ENCODE measurements around the gene TMED4. TPM values are rescaled to one million over a fixed set of nuclear protein-coding genes. Genes with fewer than 3 reads are reported as not detected.

Gene TMED4
- total and polyA plus RNA-seq, 2 of the 13 experiments (the other 11 are each of a cell fraction or from before 2014, with no cell fraction given), result 81.4 to 109 TPM

- in situ Hi-C loops (cut with HindIII; ENCODE audit: extremely low pct_ligation_motif_present, low pct_unique_long_range_greater_than_20kb) (no loop called here), intact Hi-C loops (cut with micrococcal nuclease; ENCODE audit: unreplicated experiment) (no loop called here)
- Histone ChIP-seq H3K27me3 (ENCODE audit: control insufficient read depth in 1 of 2, insufficient read depth in 2 of 2, low read length in 2 of 2) (no peaks in the 10 kb centered on the region), H3K9me3 (ENCODE audit: low read length) (no peaks in the 10 kb centered on the region), H2AFZ (ENCODE audit: low read length) (no peak overlapping the region), H3K36me3 (replicated peaks in 1 of 2; ENCODE audit: control insufficient read depth in 1 of 2, insufficient read depth in 2 of 2, low read length in 2 of 2) (0 out of 5 replicates have a peak, but pooled peaks cover 0 to 5% of the 10 kb centered on the region in 2 experiments), H3K79me2 (ENCODE audit: insufficient read depth, low read length) (peaks cover 83% of the 10 kb centered on the region), H3K9ac (ENCODE audit: insufficient read depth, low read depth, low read length) (no peak overlapping the region), H3K4me3 (replicated peaks in 1 of 3; ENCODE audit: insufficient read depth in 1 of 3, low read depth in 2 of 3, low read length in 3 of 3) (no peak overlapping the region), H3K4me2 (ENCODE audit: low read depth, low read length) (no peak overlapping the region), H4K20me1 (ENCODE audit: insufficient read depth, low read length) (peaks cover 6% of the 10 kb centered on the region; the same call in 1 of the 2 replicates), H3K27ac (ENCODE audit: extremely low read length, insufficient read depth, low read length) (no peak overlapping the region), H3K4me1 (ENCODE audit: insufficient read depth, low read length) (peaks cover 38% of the 10 kb centered on the region)
- BruUV-seq (replicated peaks), result no TSS peak
- no peak for TF ChIP-seq ZNF101 (CRISPR knock-in tag; IDR thresholded peaks at IDR 0.05; ENCODE audit: borderline replicate concordance, low read depth)
- no peak for TF ChIP-seq RNF219 (CRISPR knock-in tag; IDR thresholded peaks at IDR 0.05)
- no peak for TF ChIP-seq ZNF264 (CRISPR knock-in tag; IDR thresholded peaks at IDR 0.05)
- TF ChIP-seq ZNF121 (CRISPR knock-in tag; IDR thresholded peaks at IDR 0.05), result no peak
- no peak for TF ChIP-seq ZFP36L1 (CRISPR knock-in tag; IDR thresholded peaks at IDR 0.05)
- ATAC-seq, result no peak
- FAIRE-seq, result no peak
- ChIA-PET POLR2A (no interaction called here), CTCF (ENCODE audit: low intra/inter-chr PET ratio, low total read pairs) (no interaction called here)
- 92% methylated on average over 2 of the region's 2 CpGs for WGBS (ENCODE audit: low lambda C conversion rate)
- no peak for DNase-seq (ENCODE audit: low spot score)
These were observed 35.3 kb upstream of the TMED4 start for GRCh38 chr7:44617225-44617890.

DNA sequence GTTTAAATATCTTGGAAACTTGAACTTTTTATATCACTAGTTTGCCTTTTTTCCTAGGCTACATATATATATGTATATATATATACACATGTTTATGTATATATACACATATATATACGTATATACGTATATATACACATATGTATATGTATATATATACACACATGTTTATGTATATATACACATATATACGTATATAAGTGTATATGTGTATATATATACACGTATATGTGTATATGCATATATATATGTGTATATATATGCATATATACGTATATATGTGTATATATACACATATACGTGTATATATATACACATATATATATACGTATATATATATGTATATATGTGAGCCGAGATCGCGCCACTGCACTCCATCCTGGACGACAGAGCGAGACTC lies 34.5 kb upstream of the TMED4 start:
- no peak overlapping the region for H3K9ac ChIP-seq (ENCODE audit: insufficient read depth, low read depth, low read length)
- peaks cover 30% of the 10 kb centered on the region for H3K4me1 ChIP-seq (ENCODE audit: insufficient read depth, low read length)
- WGBS (ENCODE audit: low lambda C conversion rate), result 98% methylated on average over 12 of the region's 12 CpGs
- ATAC-seq (no peak), DNase-seq (ENCODE audit: low spot score) (no peak), FAIRE-seq (no peak)
- H2AFZ ChIP-seq (ENCODE audit: low read length), result no peak overlapping the region
- in situ Hi-C loops (cut with HindIII; ENCODE audit: extremely low pct_ligation_motif_present, low pct_unique_long_range_greater_than_20kb) (no loop called here), intact Hi-C loops (cut with micrococcal nuclease; ENCODE audit: unreplicated experiment) (no loop called here)
- no peak overlapping the region for H3K4me3 ChIP-seq (replicated peaks in 1 of 3; ENCODE audit: insufficient read depth in 1 of 3, low read depth in 2 of 3, low read length in 3 of 3)
- H3K9me3 ChIP-seq (ENCODE audit: low read length), result no peaks in the 10 kb centered on the region
- H3K27ac ChIP-seq (ENCODE audit: extremely low read length, insufficient read depth, low read length), result no peak overlapping the region
- ChIA-PET CTCF (ENCODE audit: low intra/inter-chr PET ratio, low total read pairs) (no interaction called here), POLR2A (no interaction called here)
- H3K27me3 ChIP-seq (ENCODE audit: control insufficient read depth in 1 of 2, insufficient read depth in 2 of 2, low read length in 2 of 2), result no peaks in the 10 kb centered on the region
- 0 out of 5 replicates have a peak, but pooled peaks cover 0 to 5% of the 10 kb centered on the region in 2 experiments for H3K36me3 ChIP-seq (replicated peaks in 1 of 2; ENCODE audit: control insufficient read depth in 1 of 2, insufficient read depth in 2 of 2, low read length in 2 of 2)
- H4K20me1 ChIP-seq (ENCODE audit: insufficient read depth, low read length), result peaks cover 6% of the 10 kb centered on the region; the same call in 1 of the 2 replicates
- no peak overlapping the region for H3K4me2 ChIP-seq (ENCODE audit: low read depth, low read length)
- BruUV-seq (replicated peaks), result no TSS peak
- H3K79me2 ChIP-seq (ENCODE audit: insufficient read depth, low read length), result peaks cover 82% of the 10 kb centered on the region
- TF ChIP-seq ZNF276 (CRISPR knock-in tag; IDR thresholded peaks at IDR 0.05; ENCODE audit: low read depth) (no peak), SUZ12 (IDR thresholded peaks at IDR 0.05; ENCODE audit: low read depth, low read length) (no peak), ZNF260 (CRISPR knock-in tag; IDR thresholded peaks at IDR 0.05; ENCODE audit: borderline replicate concordance, low read depth) (no peak), FOXJ3 (CRISPR knock-in tag; IDR thresholded peaks at IDR 0.05; ENCODE audit: borderline replicate concordance) (no peak), ZNF773 (CRISPR knock-in tag; IDR thresholded peaks at IDR 0.05; ENCODE audit: borderline replicate concordance) (no peak)
